Measurements from ENCODE around the gene KBTBD6. TPM values are rescaled to one million over a fixed set of nuclear protein-coding genes. Genes with fewer than 3 reads are reported as not detected.
"Not testable (repeated sequence)": the region's sequence is repeated elsewhere in the genome, so short reads cannot be mapped to it uniquely, and the experiment has no call there.

KBTBD6 gene
- total and polyA plus RNA-seq, 8 donors = 1.8 to 4.4 (median 3.5) TPM

DNA sequence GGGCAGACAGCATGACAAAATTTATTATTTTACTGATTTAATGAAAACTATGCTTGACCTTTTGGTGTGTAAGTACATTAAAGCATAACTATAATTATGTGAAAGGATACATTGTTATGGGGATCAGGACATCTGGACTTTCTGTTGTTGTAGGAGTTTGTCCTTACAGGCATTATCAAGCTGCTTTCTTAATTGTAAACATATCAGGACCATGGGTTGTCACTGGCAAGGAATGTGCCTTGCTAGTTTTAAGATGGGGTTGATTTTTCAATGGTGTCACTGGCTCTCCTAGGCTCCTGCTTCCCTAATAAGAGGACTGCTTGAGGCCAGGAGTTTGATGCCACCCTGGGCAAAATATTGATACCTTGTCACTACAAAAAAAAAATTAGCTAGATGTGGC is 32.6 kb downstream of the KBTBD6 start:
- TF ChIP-seq, protein P1, sequence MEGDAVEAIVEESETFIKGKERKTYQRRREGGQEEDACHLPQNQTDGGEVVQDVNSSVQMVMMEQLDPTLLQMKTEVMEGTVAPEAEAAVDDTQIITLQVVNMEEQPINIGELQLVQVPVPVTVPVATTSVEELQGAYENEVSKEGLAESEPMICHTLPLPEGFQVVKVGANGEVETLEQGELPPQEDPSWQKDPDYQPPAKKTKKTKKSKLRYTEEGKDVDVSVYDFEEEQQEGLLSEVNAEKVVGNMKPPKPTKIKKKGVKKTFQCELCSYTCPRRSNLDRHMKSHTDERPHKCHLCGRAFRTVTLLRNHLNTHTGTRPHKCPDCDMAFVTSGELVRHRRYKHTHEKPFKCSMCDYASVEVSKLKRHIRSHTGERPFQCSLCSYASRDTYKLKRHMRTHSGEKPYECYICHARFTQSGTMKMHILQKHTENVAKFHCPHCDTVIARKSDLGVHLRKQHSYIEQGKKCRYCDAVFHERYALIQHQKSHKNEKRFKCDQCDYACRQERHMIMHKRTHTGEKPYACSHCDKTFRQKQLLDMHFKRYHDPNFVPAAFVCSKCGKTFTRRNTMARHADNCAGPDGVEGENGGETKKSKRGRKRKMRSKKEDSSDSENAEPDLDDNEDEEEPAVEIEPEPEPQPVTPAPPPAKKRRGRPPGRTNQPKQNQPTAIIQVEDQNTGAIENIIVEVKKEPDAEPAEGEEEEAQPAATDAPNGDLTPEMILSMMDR (IDR thresholded peaks at IDR 0.05) = no peak
- no peaks in the 10 kb centered on the region for H3K36me3 ChIP-seq
- intact Hi-C loops (cut with DNase I) = no loop called here
- no peaks in the 10 kb centered on the region for H3K27me3 ChIP-seq
- DNase-seq (no peak), ATAC-seq (no peak), FAIRE-seq (no peak)
- H3K4me3 ChIP-seq = no peak overlapping the region
- H3K9me3 ChIP-seq = no peaks in the 10 kb centered on the region
- H3K4me1 ChIP-seq = no peaks in the 10 kb centered on the region
- no peak overlapping the region for H3K27ac ChIP-seq

GRCh38 chr13:41098761-41099160 is 33.8 kb downstream of the KBTBD6 start:
- no peaks in the 10 kb centered on the region for H3K27me3 ChIP-seq
- no peak overlapping the region for H3K4me3 ChIP-seq
- TF ChIP-seq, protein P1 (IDR thresholded peaks at IDR 0.05) = no peak
- H3K4me1 ChIP-seq = no peaks in the 10 kb centered on the region
- H3K36me3 ChIP-seq = no peaks in the 10 kb centered on the region
- ATAC-seq = no peak
- intact Hi-C loops (cut with DNase I) = no loop called here
- no peak overlapping the region for H3K27ac ChIP-seq
- DNase-seq = no peak
- H3K9me3 ChIP-seq = no peaks in the 10 kb centered on the region
- no peak for FAIRE-seq
- 94 to 99% methylated on average over 1 of the region's 1 CpG for WGBS, 2 donors

DNA sequence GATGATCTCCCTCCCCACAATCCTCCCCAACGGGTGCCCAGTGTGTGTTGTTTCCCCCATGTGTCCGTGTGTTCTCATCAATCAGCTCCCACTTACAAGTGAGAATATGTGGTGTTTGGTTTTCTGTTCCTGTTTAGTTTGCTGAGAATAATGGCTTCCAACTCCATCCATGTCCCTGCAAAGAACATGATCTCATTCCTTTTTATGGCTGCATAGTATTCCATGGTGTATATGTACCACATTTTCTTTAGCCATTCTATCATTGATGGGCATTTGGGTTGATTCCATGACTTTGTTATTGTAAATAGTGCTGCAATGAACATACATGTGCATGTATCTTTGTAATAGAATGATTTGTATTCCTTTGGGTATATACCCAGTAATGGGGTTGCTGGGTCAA is 36.9 kb downstream of the KBTBD6 start:
- H3K27me3 ChIP-seq; H3K9me3 ChIP-seq; H3K4me1 ChIP-seq; H3K4me3 ChIP-seq; H3K36me3 ChIP-seq; FAIRE-seq; H3K27ac ChIP-seq; intact Hi-C loops (cut with DNase I); DNase-seq; ATAC-seq: not testable (repeated sequence)
- WGBS, 2 donors = 85 to 94% methylated on average over 2 of the region's 2 CpGs

DNA sequence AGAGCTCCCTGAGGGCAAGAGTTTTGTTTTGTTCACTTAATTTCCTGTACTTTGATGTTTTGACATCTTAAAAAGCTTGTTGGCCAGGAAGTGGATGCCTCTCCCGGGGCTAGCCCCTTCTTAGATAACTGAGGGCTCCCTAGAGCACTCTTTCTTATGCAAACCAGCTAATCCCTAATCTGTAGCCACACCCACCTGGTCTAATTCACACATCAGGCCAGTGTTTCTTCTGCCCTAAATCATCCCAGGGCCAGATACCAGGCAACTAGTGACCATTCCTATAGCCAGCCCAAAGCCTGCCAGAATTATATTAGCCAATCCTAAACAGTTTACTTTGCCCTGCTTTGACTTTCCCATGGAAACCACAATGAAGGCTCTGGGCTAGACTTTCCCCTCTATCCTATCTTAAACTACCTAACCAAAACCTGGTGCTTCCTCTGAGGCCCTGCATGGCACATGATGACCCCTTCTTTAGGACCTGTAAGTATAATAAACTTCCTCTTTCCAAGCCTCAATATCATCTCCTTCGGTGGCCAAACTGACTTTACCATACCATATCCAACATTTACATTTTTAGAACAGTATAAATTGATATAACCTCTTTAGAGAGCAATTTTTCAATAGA is 46.5 kb downstream of the KBTBD6 start:
- no peaks in the 10 kb centered on the region for H3K27me3 ChIP-seq
- no peaks in the 10 kb centered on the region for H3K9me3 ChIP-seq
- TF ChIP-seq, protein P1 (IDR thresholded peaks at IDR 0.05) = no peak
- H3K27ac ChIP-seq = no peak overlapping the region
- no peaks in the 10 kb centered on the region for H3K36me3 ChIP-seq
- ATAC-seq (no peak), DNase-seq (no peak), FAIRE-seq (no peak)
- H3K4me1 ChIP-seq = no peaks in the 10 kb centered on the region
- no peak overlapping the region for H3K4me3 ChIP-seq
- intact Hi-C loops (cut with DNase I) = no loop called here
- 74 to 82% methylated on average over 2 of the region's 2 CpGs for WGBS, 2 donors

- H3K27me3 ChIP-seq = no peaks in the 10 kb centered on the region
- DNase-seq (no peak), ATAC-seq (no peak), FAIRE-seq (no peak)
- intact Hi-C loops (cut with DNase I) = loop anchor here in 2 of 3 donors (5.0 to 10.0 kb wide), 2 partner anchors 135 to 143 kb away; no protein-coding TSS in a partner anchor
- no peaks in the 10 kb centered on the region for H3K9me3 ChIP-seq
- 98 to 100% methylated on average over 4 of the region's 4 CpGs for WGBS, 2 donors
- H3K36me3 ChIP-seq = no peaks in the 10 kb centered on the region
- H3K4me1 ChIP-seq = no peaks in the 10 kb centered on the region
- TF ChIP-seq, protein P1 (IDR thresholded peaks at IDR 0.05) = no peak
- H3K27ac ChIP-seq = no peak overlapping the region
- no peak overlapping the region for H3K4me3 ChIP-seq
These were observed 52.9 kb downstream of the KBTBD6 start for GRCh38 chr13:41079725-41080124.

Small RNA genes lying within 50 kb of the gene (microRNA-seq; reads per million reads assigned to microRNA genes)
- gene MIR3168 = 0 reads per million in 2 donors

Other genes with a start within 250 kb of the KBTBD6 start
- gene ELF1, start 113.5 kb downstream of the KBTBD6 start, total RNA-seq = 10 to 100 TPM; 31.6 to 61.6 (median 40.6) TPM
- 10 to 100 TPM in 1 of 2 donors, 1 to 10 TPM in 1; 9.4 to 18.5 TPM for gene ELF1, start 113.5 kb downstream of the KBTBD6 start, polyA plus RNA-seq
- gene WBP4, start 71.3 kb downstream of the KBTBD6 start, total RNA-seq = 1 to 10 TPM; 2.1 to 5.4 (median 3.0) TPM
- 10 to 100 TPM in 1 of 2 donors, 1 to 10 TPM in 1; 5.1 to 12.2 TPM for gene WBP4, start 71.3 kb downstream of the KBTBD6 start, polyA plus RNA-seq
- gene KBTBD7, start 61.8 kb upstream of the KBTBD6 start, total RNA-seq = 1 to 10 TPM; 2.7 to 5.9 (median 4.1) TPM
- gene KBTBD7, start 61.8 kb upstream of the KBTBD6 start, polyA plus RNA-seq = 1 to 10 TPM; 1.9 to 3.7 TPM
- gene MTRF1, start 130.8 kb upstream of the KBTBD6 start, total RNA-seq = 10 to 100 TPM in 2 of 6 donors, 1 to 10 TPM in 4; 6.5 to 15.3 (median 9.0) TPM
- 10 to 100 TPM; 13.0 to 19.8 TPM for gene MTRF1, start 130.8 kb upstream of the KBTBD6 start, polyA plus RNA-seq
- gene NAA16, start 178.5 kb upstream of the KBTBD6 start, total RNA-seq = 10 to 100 TPM; 20.5 to 46.9 (median 24.0) TPM
- 10 to 100 TPM; 20.3 to 25.7 TPM for gene NAA16, start 178.5 kb upstream of the KBTBD6 start, polyA plus RNA-seq

Data from pancreas (tissue), 10 donors.